K562 (cell line): ENCODE data around the gene CD99L2. TPM values are rescaled to one million over a fixed set of nuclear protein-coding genes. Genes with fewer than 3 reads are reported as not detected.

Experiments used
- CTBP1 ChIP-seq: fragments of 450-650 bp; IDR thresholded peaks from 2 replicates; pipeline ENCODE4 v1.6.1; 2016; ENCODE audit warnings: borderline replicate concordance
- CUX1 ChIP-seq: fragments of 200-800 bp; sonication (Bioruptor generic); IDR thresholded peaks from 2 replicates; pipeline ENCODE4 v1.6.1; 2016; ENCODE audit warnings: missing genetic modification characterization, missing compliant biosample characterization
- PHF21A ChIP-seq: fragments of 450-650 bp; IDR thresholded peaks from 2 replicates; pipeline ENCODE4 v1.6.1; 2017; ENCODE audit warnings: low read depth, borderline replicate concordance
- SIX5 ChIP-seq, 2 experiments: IDR thresholded peaks; 2 replicates each; pipeline ENCODE4 v1.6.1; 2011; ENCODE audit warnings: low read length in 2 of 2, borderline replicate concordance in 1 of 2, low read depth in 1 of 2, mild to moderate bottlenecking in 1 of 2, moderate library complexity in 1 of 2; ENCODE audit not compliant: insufficient read depth in 1 of 2
- SMARCC2 ChIP-seq: fragments of 450-650 bp; IDR thresholded peaks from 2 replicates; pipeline ENCODE4 v1.6.1; 2017; ENCODE audit warnings: antibody characterized with exemption, moderate library complexity, mild to moderate bottlenecking, low read depth
- TAF9B ChIP-seq: fragments of 450-650 bp; IDR thresholded peaks from 2 replicates; pipeline ENCODE4 v1.6.1; 2018; ENCODE audit warnings: mild to moderate bottlenecking; ENCODE audit not compliant: partially characterized antibody
- TRIM25 ChIP-seq: fragments of 450-650 bp; IDR thresholded peaks from 2 replicates; pipeline ENCODE4 v1.7.0; 2016; ENCODE audit warnings: borderline replicate concordance
- ZNF778 ChIP-seq: fragments of 450-650 bp; formaldehyde crosslinking; IDR thresholded peaks from 2 replicates; pipeline ENCODE4 v1.4.0; 2020; ENCODE audit warnings: mild to moderate bottlenecking, moderate library complexity
- polyA plus RNA-seq, 8 experiments: library from polyadenylated mRNA; depleted of rRNA in 4 of 8; stranded (reverse) in 5 of 8; unstranded in 3 of 8; fragments of >200 nt; fragmentation: Nextera tagmentation in 2 of 8; fragmentation: Illumina TruSeq in 1 of 8; extraction: Ambion mirVana in 2 of 8; extraction: Trizol in 1 of 8; gene quantifications; 2 replicates each; pipeline versions ENCODE4 v1.2.1 to v1.2.3, GENCODE V29; 2011 to 2014; ENCODE audit warnings: inconsistent platforms in 1 of 8, missing spikeins in 1 of 8
- total RNA-seq, 7 experiments: library from RNA; depleted of rRNA in 6 of 7; stranded (reverse); fragments of >200 nt in 6 of 7; fragmentation: Illumina TruSeq in 2 of 7; extraction: Trizol in 2 of 7; gene quantifications; 2 replicates each; pipeline versions ENCODE4 v1.2.1 to v1.2.3, GENCODE V29; 2011 to 2021; ENCODE audit warnings: low replicate concordance in 1 of 7
- TF ChIP-seq, protein P1 (sequence below), 2 experiments: fragments of 450-650 bp; IDR thresholded peaks; 2 replicates each; pipeline ENCODE4 v1.6.1; 2018; ENCODE audit warnings: mild to moderate bottlenecking in 2 of 2, low read depth in 1 of 2; ENCODE audit not compliant: partially characterized antibody in 2 of 2

Gene CD99L2
- total and polyA plus RNA-seq, 9 of the 15 experiments (the other 6 are each of a cell fraction or from before 2014, with no cell fraction given), result 0.76 to 19.0 (median 11.9) TPM

- TF ChIP-seq, protein P1, sequence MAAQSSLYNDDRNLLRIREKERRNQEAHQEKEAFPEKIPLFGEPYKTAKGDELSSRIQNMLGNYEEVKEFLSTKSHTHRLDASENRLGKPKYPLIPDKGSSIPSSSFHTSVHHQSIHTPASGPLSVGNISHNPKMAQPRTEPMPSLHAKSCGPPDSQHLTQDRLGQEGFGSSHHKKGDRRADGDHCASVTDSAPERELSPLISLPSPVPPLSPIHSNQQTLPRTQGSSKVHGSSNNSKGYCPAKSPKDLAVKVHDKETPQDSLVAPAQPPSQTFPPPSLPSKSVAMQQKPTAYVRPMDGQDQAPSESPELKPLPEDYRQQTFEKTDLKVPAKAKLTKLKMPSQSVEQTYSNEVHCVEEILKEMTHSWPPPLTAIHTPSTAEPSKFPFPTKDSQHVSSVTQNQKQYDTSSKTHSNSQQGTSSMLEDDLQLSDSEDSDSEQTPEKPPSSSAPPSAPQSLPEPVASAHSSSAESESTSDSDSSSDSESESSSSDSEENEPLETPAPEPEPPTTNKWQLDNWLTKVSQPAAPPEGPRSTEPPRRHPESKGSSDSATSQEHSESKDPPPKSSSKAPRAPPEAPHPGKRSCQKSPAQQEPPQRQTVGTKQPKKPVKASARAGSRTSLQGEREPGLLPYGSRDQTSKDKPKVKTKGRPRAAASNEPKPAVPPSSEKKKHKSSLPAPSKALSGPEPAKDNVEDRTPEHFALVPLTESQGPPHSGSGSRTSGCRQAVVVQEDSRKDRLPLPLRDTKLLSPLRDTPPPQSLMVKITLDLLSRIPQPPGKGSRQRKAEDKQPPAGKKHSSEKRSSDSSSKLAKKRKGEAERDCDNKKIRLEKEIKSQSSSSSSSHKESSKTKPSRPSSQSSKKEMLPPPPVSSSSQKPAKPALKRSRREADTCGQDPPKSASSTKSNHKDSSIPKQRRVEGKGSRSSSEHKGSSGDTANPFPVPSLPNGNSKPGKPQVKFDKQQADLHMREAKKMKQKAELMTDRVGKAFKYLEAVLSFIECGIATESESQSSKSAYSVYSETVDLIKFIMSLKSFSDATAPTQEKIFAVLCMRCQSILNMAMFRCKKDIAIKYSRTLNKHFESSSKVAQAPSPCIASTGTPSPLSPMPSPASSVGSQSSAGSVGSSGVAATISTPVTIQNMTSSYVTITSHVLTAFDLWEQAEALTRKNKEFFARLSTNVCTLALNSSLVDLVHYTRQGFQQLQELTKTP (IDR thresholded peaks at IDR 0.05; ENCODE audit: low read depth in 1 of 2, partially characterized antibody in 2 of 2), result no peak
- TF ChIP-seq SMARCC2, result no peak
- TF ChIP-seq SIX5 (IDR thresholded peaks at IDR 0.05; ENCODE audit: borderline replicate concordance in 1 of 2, insufficient read depth in 1 of 2, low read depth in 1 of 2, low read length in 2 of 2), result no peak
- no peak for TF ChIP-seq TAF9B
- TF ChIP-seq CUX1 (CRISPR knock-in tag), result no peak
- no peak for TF ChIP-seq ZNF778 (CRISPR knock-in tag)
- TF ChIP-seq CTBP1, result no peak
- TF ChIP-seq PHF21A, result no peak
- no peak for TF ChIP-seq TRIM25
These were observed 29.8 kb downstream of the CD99L2 start (continued) for GRCh38 chrX:150868625-150869024.
